PC-9 (cell line): ENCODE measurements around the gene ZNF444.

Experiments
- EZH2 ChIP-seq: fragments of 200-600 bp; sonication (generic); IDR thresholded peaks from 2 replicates; pipeline ENCODE4 v1.8.0; 2017; ENCODE audit warnings: antibody characterized with exemption, low read depth
- TF ChIP-seq, protein P1 (sequence below): fragments of 200-600 bp; sonication (generic); conservative IDR thresholded peaks from 2 replicates; pipeline ENCODE4 v1.6.1; 2017; ENCODE audit warnings: mixed run types, antibody characterized with exemption, mild to moderate bottlenecking, moderate library complexity

DNA sequence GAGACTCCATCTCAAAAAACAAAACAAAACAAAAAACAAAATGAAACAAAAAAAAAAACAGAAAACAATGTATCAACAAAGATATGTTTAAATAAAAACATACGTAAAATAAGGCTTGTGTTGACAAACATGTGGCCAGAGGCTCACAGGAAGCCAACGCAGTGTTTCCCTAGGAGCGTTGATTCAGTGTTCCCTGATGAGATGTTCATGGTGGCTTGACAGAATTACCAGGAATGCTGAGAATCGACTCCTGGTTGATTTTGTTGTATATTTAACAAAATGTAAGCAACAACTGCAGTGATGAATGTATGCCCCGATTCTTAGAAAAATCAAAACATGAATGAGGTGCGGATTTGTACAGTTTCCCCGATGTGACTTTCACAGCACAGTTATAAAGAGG lies 11.1 kb upstream of the ZNF444 start:
- TF ChIP-seq, protein P1, sequence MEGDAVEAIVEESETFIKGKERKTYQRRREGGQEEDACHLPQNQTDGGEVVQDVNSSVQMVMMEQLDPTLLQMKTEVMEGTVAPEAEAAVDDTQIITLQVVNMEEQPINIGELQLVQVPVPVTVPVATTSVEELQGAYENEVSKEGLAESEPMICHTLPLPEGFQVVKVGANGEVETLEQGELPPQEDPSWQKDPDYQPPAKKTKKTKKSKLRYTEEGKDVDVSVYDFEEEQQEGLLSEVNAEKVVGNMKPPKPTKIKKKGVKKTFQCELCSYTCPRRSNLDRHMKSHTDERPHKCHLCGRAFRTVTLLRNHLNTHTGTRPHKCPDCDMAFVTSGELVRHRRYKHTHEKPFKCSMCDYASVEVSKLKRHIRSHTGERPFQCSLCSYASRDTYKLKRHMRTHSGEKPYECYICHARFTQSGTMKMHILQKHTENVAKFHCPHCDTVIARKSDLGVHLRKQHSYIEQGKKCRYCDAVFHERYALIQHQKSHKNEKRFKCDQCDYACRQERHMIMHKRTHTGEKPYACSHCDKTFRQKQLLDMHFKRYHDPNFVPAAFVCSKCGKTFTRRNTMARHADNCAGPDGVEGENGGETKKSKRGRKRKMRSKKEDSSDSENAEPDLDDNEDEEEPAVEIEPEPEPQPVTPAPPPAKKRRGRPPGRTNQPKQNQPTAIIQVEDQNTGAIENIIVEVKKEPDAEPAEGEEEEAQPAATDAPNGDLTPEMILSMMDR = no peak
- no peak for TF ChIP-seq EZH2
